ENCODE results near the gene INPP5A.

The INPP5A gene

GRCh38 chr10:132634241-132634946 lies 96.8 kb downstream of the INPP5A start:
- DNase-seq, result peak; percentile 21

GRCh38 chr10:132634947-132635271 lies 97.3 kb downstream of the INPP5A start:
- no peak for DNase-seq

GRCh38 chr10:132636358-132636757 lies 98.8 kb downstream of the INPP5A start:
- no peak for DNase-seq

GRCh38 chr10:132637477-132638129 lies 100.0 kb downstream of the INPP5A start:
- DNase-seq, result peak; percentile 22

- DNase-seq, result no peak
Observed at GRCh38 chr10:132638130-132638515, 100.5 kb downstream of the INPP5A start.

- no peak for DNase-seq
Observed at GRCh38 chr10:132639470-132639869, 101.9 kb downstream of the INPP5A start.

- DNase-seq, result no peak
Observed at GRCh38 chr10:132640326-132641125, 102.9 kb downstream of the INPP5A start.

- no peak for DNase-seq
Observed at GRCh38 chr10:132641401-132641800, 103.8 kb downstream of the INPP5A start.

- no peak for DNase-seq
Observed at GRCh38 chr10:132641966-132642731, 104.6 kb downstream of the INPP5A start.

GRCh38 chr10:132642732-132643008 lies 105.1 kb downstream of the INPP5A start:
- DNase-seq, result peak; percentile 36

- DNase-seq, result no peak
Observed at GRCh38 chr10:132643709-132644526, 106.3 kb downstream of the INPP5A start.

GRCh38 chr10:132644527-132645246 lies 107.1 kb downstream of the INPP5A start:
- no peak for DNase-seq

- DNase-seq, result no peak
Observed at GRCh38 chr10:132645247-132645530, 107.6 kb downstream of the INPP5A start.

GRCh38 chr10:132645630-132646442 lies 108.2 kb downstream of the INPP5A start:
- no peak for DNase-seq

GRCh38 chr10:132646443-132647097 lies 109.0 kb downstream of the INPP5A start:
- no peak for DNase-seq

- DNase-seq, result no peak
Observed at GRCh38 chr10:132647424-132647823, 109.8 kb downstream of the INPP5A start.

- DNase-seq, result no peak
Observed at GRCh38 chr10:132648072-132648850, 110.7 kb downstream of the INPP5A start.

GRCh38 chr10:132648851-132649528 lies 111.4 kb downstream of the INPP5A start:
- DNase-seq, result no peak
